Nephron (organoid): ENCODE data around the gene CAMKK2.
"Not testable (repeated sequence)": the region's sequence is repeated elsewhere in the genome, so short reads cannot be mapped to it uniquely, and the experiment has no call there.

Experiments
- H3K27ac Mint-ChIP-seq, 3 experiments: 2 replicates each; pipeline ENCODE4 v1.8.0; 2020; ENCODE audit warnings: mixed read lengths in 3 of 3, mild to moderate bottlenecking in 2 of 3, moderate library complexity in 1 of 3
- H3K27me3 Mint-ChIP-seq: 2 replicates; pipeline ENCODE4 v1.8.0; 2021; ENCODE audit warnings: low read depth, mild to moderate bottlenecking, moderate library complexity, mixed read lengths
- H3K36me3 Mint-ChIP-seq: 2 replicates; pipeline ENCODE4 v1.8.0; 2020; ENCODE audit warnings: low read depth, mixed read lengths
- H3K4me1 Mint-ChIP-seq: 2 replicates; pipeline ENCODE4 v1.8.0; 2020; ENCODE audit warnings: mixed read lengths
- H3K4me3 Mint-ChIP-seq, 3 experiments: 2 replicates each; pipeline ENCODE4 v1.8.0; 2020; ENCODE audit warnings: mild to moderate bottlenecking in 3 of 3, mixed read lengths in 3 of 3, moderate library complexity in 2 of 3
- H3K9me3 Mint-ChIP-seq: 2 replicates; pipeline ENCODE4 v1.8.0; 2020; ENCODE audit warnings: mixed read lengths
- CTCF ChIP-seq, 3 experiments: fragments of 200-600 bp; sonication (generic); IDR thresholded peaks; one replicate each; pipeline ENCODE4 v1.5.0; 2021; ENCODE audit warnings: antibody characterized with exemption in 3 of 3; ENCODE audit not compliant: unreplicated experiment in 3 of 3

CAMKK2 gene

GRCh38 chr12:121283841-121284240 is 12.7 kb downstream of the CAMKK2 start:
- peaks cover 10% of the 10 kb centered on the region for H3K36me3 Mint-ChIP-seq
- H3K4me3 Mint-ChIP-seq, result no peak overlapping the region
- no peak overlapping the region for H3K27ac Mint-ChIP-seq
- H3K4me1 Mint-ChIP-seq, result peaks cover 21% of the 10 kb centered on the region
- H3K9me3 Mint-ChIP-seq, result no peaks in the 10 kb centered on the region
- no peak for TF ChIP-seq CTCF (IDR thresholded peaks at IDR 0.05; ENCODE audit: unreplicated experiment in 3 of 3)
- no peaks in the 10 kb centered on the region for H3K27me3 Mint-ChIP-seq

- Mint-ChIP-seq H3K9me3 (no peaks in the 10 kb centered on the region), H3K27me3 (no peaks in the 10 kb centered on the region), H3K27ac (no peak overlapping the region), H3K4me1 (peaks cover 18% of the 10 kb centered on the region), H3K36me3 (peaks cover 14% of the 10 kb centered on the region), H3K4me3 (no peak overlapping the region)
- TF ChIP-seq CTCF (IDR thresholded peaks at IDR 0.05; ENCODE audit: unreplicated experiment in 3 of 3), result no peak
Observed at GRCh38 chr12:121283388-121283787, 13.1 kb downstream of the CAMKK2 start.

- H3K4me3 Mint-ChIP-seq, H3K27ac Mint-ChIP-seq, H3K27me3 Mint-ChIP-seq, H3K9me3 Mint-ChIP-seq: not testable (repeated sequence)
- Mint-ChIP-seq H3K4me1 (peaks cover 17% of the 10 kb centered on the region), H3K36me3 (peaks cover 19% of the 10 kb centered on the region)
Observed at GRCh38 chr12:121282910-121283309, 13.6 kb downstream of the CAMKK2 start.

- Mint-ChIP-seq H3K27me3 (no peaks in the 10 kb centered on the region), H3K4me3 (no peak overlapping the region), H3K9me3 (no peaks in the 10 kb centered on the region), H3K36me3 (peaks cover 22% of the 10 kb centered on the region), H3K4me1 (peaks cover 17% of the 10 kb centered on the region), H3K27ac (no peak overlapping the region)
- no peak for TF ChIP-seq CTCF (IDR thresholded peaks at IDR 0.05; ENCODE audit: unreplicated experiment in 3 of 3)
Observed at GRCh38 chr12:121282072-121282742, 14.3 kb downstream of the CAMKK2 start.

GRCh38 chr12:121281116-121281515 is 15.4 kb downstream of the CAMKK2 start:
- H3K4me3 Mint-ChIP-seq, H3K9me3 Mint-ChIP-seq, H3K27ac Mint-ChIP-seq, H3K27me3 Mint-ChIP-seq: not testable (repeated sequence)
- peaks cover 23% of the 10 kb centered on the region for H3K36me3 Mint-ChIP-seq
- peaks cover 17% of the 10 kb centered on the region for H3K4me1 Mint-ChIP-seq

- not testable (repeated sequence) for H3K27me3 Mint-ChIP-seq, H3K9me3 Mint-ChIP-seq, H3K27ac Mint-ChIP-seq, H3K4me3 Mint-ChIP-seq
- Mint-ChIP-seq H3K4me1 (peaks cover 17% of the 10 kb centered on the region), H3K36me3 (peaks cover 26% of the 10 kb centered on the region)
Observed at GRCh38 chr12:121280531-121280930, 16.0 kb downstream of the CAMKK2 start.

GRCh38 chr12:121279507-121279915 is 17.0 kb downstream of the CAMKK2 start:
- Mint-ChIP-seq H3K9me3 (no peaks in the 10 kb centered on the region), H3K36me3 (peaks cover 32% of the 10 kb centered on the region), H3K4me1 (peaks cover 17% of the 10 kb centered on the region), H3K27me3 (no peaks in the 10 kb centered on the region), H3K27ac (peak overlapping the region in 1 of 3 experiments; percentile 59), H3K4me3 (no peak overlapping the region)
- TF ChIP-seq CTCF (IDR thresholded peaks at IDR 0.05; ENCODE audit: unreplicated experiment in 3 of 3), result no peak
